GDM1 (cell line): ENCODE data around the gene BBS9.
"Not testable (repeated sequence)": the region's sequence is repeated elsewhere in the genome, so short reads cannot be mapped to it uniquely, and the experiment has no call there.

Source experiments
- DNase-seq: peaks from one replicate; lab custom pipeline; 2025; lab: John Stamatoyannopoulos, UW

The BBS9 gene

GRCh38 chr7:33128990-33129805 lies at the start of gene BBS9:
BBS9 (plus strand) TSS chr7:33129564; CDS start chr7:33146253, 16,689 bp downstream.
- peak; percentile 91 for DNase-seq

GRCh38 chr7:33079763-33080690 lies 49.3 kb upstream of the BBS9 start:
- DNase-seq = no peak

- no peak for DNase-seq
These were observed 42.0 kb upstream of the BBS9 start for GRCh38 chr7:33087356-33087755.

- no peak for DNase-seq
These were observed 41.5 kb upstream of the BBS9 start for GRCh38 chr7:33087858-33088257.

DNA sequence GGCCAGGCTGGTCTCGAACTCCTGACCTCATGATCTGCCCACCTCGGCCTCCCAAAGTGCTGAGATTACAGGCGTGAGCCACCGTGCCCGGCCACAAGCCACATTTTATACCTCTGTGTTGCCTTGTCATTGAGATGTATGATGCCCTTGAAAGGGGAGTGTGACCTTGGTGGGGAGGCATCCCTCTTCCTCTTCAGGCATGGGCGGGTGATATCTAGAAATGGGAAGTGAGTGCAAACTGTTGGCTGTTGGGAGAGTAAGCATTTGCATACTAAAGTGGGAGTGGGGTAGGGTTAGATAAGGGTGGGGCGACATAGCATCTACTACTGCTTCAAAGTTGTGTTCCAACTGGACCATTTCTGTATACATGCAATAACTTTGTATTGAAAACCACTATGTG lies 40.2 kb upstream of the BBS9 start:
- DNase-seq = no peak

GRCh38 chr7:33091111-33091531 lies 38.2 kb upstream of the BBS9 start:
- DNase-seq = no peak

DNA sequence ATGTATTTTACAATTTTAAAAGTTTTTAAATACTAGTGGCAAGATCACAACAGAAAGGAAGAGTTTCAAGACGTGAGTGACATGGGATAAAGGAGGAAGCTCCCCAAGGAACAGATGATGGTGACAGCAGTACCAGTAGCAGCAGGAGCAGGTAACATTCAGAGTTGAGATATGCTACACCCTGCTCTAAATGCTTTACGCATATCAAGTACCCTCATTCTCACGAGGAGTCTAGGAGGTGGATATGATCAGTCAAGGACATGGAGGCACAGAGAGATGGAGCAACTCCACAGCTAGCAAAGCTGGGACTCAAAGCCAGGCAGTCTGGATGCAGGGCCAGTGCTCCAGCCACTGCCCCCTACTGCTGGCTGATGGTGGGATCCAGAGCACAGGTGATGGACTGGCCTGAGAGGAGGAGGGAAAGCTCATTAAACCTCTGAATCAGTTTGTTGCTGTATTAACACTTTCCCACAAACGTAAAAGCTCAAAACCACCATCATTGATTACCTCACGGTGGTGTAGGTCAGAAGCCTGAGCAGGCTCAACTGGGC lies 37.6 kb upstream of the BBS9 start:
- DNase-seq = no peak

- no peak for DNase-seq
These were observed 36.1 kb upstream of the BBS9 start for GRCh38 chr7:33093266-33093665.

- not testable (repeated sequence) for DNase-seq
These were observed 34.6 kb upstream of the BBS9 start for GRCh38 chr7:33094745-33095275.

- no peak for DNase-seq
These were observed 30.0 kb upstream of the BBS9 start for GRCh38 chr7:33099154-33099940.

- no peak for DNase-seq
These were observed 28.6 kb upstream of the BBS9 start for GRCh38 chr7:33100770-33101169.

DNA sequence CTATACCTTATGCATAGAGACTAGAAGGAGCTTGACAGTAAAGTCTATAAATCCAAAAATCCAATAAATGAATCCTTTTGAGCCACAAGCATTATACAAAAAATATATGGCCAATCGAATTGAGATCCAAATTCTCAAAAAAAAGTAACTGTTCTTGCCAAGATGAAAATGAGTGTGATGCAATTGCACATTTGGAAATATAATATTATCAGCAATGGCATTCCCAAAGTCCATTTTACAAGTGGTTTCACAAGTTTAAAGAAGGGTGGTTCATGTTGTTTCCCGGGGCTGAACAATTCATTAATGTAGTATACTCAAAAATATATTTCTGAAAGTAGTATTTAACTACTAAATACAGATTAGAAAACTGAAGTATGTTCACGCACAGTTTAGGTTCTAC lies 27.5 kb upstream of the BBS9 start:
- no peak for DNase-seq

GRCh38 chr7:33107136-33108066 lies 22.0 kb upstream of the BBS9 start:
- DNase-seq = peak; percentile 32

- no peak for DNase-seq
These were observed 20.8 kb upstream of the BBS9 start for GRCh38 chr7:33108554-33109004.

DNA sequence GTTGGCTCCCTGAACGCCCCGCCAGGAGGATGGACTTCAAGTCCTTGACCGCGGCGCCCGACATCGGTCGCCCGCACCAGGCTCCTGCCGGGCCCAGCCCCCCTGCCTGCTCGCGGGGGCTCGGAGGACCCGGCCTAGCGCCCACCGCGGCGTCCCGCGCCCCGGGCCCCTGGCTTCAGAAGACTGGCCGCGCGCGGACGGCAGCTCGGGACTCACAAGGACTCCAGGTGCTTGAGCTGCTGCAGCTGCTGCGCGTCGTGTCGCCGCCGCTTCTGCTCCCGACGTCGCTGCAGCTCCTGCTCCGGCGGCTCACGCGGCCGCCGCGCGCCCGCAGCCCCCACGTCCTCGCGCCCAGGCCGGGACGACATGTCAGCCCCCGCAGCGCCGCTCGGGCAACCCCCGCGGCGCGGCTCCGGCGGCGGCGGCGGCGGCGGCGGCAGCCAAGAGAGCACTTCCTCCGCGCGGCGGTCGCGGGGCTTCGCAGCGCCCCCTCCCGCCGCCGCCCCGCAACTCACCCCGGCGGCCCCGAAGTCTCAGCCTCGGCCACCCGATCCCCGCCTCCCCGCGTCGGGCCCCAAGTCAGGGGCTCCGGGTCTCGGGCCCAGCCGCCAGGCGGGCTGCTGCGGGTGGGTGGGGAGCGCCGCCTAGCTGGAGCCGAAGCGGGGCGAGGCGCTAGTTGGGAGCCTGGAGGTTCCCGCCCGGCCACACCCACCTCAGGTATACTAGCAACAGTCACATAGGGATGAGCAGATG lies 20.2 kb upstream of the BBS9 start, which contains the start of gene RP9:
Gene RP9 (minus strand): TSS at position 400 of the 753 bp plus-strand sequence. CDS start 32 bp downstream, at position 368.
- peak; percentile 82 for DNase-seq

DNA sequence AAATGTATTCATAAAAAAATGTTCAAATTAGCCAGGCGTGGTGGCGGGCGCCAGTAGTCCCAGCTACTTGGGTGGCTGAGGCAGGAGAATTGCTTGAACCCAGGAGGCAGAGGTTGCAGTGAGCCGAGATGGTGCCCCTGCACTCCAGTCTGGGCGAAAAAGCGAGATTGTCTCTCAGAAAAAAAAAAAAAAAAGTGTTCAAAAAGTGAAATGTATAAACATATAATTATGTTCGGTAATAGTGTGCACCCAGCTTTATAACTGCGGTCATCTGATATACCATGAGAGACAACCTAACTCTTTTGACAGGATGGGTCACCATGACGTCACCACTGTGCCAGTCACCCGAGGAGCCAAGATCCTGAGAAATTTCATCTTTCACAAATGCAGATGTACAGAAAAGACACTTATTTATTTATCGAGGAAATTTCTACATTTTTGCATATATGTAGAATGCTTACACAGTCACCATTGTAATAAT lies 19.6 kb upstream of the BBS9 start:
- no peak for DNase-seq

GRCh38 chr7:33111614-33112013 lies 17.8 kb upstream of the BBS9 start:
- no peak for DNase-seq

GRCh38 chr7:33114976-33115375 lies 14.4 kb upstream of the BBS9 start:
- DNase-seq = no peak

GRCh38 chr7:33118383-33118782 lies 11.0 kb upstream of the BBS9 start:
- DNase-seq = no peak
